GM21515 (cell line): Measurements from ENCODE around the gene CTNNA3.

ENCODE experiments used
- ATAC-seq: cut with Tn5 transposase; IDR thresholded peaks from one replicate; pipeline ENCODE4 v1.9.1; 2021; ENCODE audit not compliant: unreplicated experiment

Gene CTNNA3

GRCh38 chr10:66026321-66026720 is 1669.7 kb downstream of the CTNNA3 start:
- ATAC-seq = no peak

DNA sequence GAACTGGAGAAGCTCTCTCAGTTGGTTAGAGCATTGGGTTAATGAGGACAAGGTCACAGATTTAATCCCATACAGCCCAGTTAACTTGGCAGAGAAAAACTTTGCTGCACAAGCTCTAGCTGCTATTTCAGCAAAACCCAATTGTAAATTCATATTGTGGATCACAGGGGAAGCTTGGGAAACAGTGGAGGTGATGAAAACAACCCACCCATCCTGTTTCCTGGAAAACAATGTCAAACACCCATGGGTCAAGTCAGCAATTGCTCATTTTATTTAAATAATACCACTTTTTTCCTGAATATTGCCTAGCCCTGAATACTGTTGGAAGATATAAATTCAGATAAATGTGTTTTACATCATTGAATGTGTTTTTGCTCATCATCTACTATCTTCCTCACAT is 1670.8 kb downstream of the CTNNA3 start:
- no peak for ATAC-seq

- ATAC-seq = no peak
Measured at GRCh38 chr10:66021423-66021822, 1674.6 kb downstream of the CTNNA3 start.

DNA sequence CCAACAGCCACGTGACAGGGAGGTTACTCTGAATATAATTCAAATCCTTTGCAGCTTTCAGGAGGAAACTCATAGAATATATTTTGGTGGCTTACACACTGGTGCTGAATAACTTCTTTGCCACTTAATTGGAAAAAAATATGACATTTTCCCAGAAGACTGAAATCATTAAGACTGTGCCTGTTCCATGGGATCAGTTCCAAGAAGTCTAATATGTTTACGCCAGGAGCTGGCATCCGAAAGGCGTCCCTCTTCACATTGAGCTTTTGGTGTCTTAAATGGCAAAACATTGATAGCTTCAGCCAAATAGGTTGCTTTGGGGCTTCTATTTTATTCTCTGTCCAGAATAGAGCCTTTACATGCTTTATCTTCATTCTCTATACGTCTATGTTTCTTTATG is 1687.8 kb downstream of the CTNNA3 start:
- ATAC-seq = no peak

DNA sequence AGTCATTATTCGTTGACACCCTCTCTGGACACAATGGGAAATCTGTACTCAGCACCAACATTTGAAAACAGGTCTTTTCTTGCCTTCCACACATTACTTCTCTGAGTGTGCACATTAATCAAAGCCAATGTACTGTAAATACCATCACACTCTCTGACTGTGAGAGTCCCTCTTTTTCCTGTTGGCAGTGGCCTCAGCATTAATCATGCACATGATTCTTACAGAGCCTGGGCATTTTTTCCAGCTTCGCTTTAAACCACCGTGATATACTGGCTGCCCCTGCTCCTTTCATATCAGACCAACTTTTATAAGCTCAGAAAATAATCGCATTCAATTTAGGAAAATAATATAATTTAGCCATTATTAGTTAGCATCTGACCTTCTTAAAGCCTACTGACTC is 1689.6 kb downstream of the CTNNA3 start:
- no peak for ATAC-seq

DNA sequence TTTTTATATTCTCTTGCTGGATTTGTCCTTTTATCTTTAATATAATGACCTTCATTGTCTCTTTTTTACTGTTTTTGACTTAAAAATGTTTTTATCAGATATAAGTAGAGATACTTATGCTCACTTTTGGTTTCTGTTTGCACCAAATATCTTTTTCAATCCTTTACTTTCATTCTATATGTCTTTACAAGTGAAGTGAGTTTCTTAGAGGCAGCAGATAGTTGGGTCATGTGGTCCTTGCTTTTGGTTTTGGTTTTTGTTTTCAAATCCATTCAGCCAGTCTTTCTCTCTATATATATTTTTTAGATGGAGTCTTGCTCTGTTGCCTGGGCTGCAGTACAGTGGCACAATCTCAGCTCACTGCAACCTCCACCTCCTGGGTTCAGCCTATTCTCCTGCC is 1702.5 kb downstream of the CTNNA3 start:
- ATAC-seq = no peak

GRCh38 chr10:65968871-65969270 is 1727.1 kb downstream of the CTNNA3 start:
- no peak for ATAC-seq

DNA sequence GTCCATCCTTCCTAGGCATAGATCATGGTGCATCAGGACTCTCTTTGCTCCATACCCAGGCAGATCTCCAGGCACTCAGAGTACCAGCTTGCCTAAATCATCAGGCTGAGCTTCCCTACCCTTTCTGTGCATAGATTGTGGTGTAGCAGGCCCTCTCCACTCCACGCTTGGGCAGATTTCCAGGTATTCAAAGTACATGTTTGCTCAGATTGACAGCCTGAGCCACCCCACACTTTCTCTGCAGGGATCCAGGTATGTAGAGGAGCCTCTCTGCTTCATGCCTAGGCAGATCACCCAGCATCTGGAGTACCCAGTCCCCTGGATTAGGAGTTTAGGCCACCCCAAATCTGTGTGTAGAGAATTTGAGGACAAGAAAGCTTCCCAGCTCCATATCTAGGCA is 1727.6 kb downstream of the CTNNA3 start:
- no peak for ATAC-seq

DNA sequence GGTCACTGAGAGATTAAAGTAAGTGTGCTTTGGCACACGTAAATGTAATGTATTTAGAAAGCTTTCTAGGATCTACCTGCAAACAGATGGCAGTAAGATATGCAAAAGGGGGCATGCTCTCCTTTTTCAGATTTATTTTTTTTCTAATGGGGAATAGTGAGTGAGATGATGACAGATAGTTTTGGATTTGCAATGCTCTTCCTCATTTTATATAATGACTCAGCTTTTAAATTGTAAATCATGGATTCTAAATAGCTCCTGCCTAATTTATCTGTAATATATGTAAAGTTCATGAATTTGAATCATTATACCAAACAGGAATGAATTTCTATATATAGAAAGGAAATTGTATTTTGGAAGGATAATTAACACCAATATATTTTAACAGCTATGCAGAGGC is 1731.8 kb downstream of the CTNNA3 start:
- ATAC-seq = no peak

DNA sequence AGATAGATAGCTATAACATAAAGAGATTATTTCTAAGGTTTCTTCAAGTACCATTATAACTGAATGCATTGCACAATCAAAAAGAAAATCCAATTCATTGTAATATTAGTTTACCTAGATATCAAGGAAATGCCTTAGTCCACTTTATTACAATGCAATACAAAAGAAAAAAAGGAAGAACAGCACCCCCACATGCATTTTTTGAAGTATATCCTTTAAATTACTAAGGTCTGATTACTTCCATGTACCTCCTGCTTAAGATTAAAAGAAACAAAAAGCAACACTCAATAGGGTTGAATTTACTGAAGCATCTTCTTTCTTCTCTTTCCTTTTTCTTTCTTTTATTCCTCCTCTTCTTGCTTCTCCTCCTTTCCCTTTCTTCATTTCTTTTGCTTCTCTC is 1743.9 kb downstream of the CTNNA3 start:
- no peak for ATAC-seq

- no peak for ATAC-seq
Measured at GRCh38 chr10:65950075-65950474, 1745.9 kb downstream of the CTNNA3 start.

DNA sequence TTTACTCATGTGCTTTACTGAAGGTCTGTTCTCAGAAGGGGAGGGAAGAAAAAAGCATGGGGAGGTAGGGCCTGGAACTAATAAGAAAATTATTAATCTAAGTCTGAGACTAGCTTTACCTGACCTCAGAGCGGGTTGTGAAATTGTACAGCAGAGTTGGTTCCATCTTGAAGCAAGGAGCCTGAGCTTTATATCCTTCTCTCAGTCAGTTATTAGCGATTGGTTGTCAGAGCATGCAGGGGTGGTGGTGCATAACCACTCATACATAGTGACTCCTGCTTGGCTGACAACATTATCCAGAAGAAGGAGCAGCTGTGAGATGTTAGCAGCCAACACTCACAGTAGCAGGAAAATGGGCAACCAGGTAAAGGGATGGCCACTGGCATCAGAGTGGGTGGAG is 1746.5 kb downstream of the CTNNA3 start:
- no peak for ATAC-seq

GRCh38 chr10:65945061-65945460 is 1750.9 kb downstream of the CTNNA3 start:
- no peak for ATAC-seq

DNA sequence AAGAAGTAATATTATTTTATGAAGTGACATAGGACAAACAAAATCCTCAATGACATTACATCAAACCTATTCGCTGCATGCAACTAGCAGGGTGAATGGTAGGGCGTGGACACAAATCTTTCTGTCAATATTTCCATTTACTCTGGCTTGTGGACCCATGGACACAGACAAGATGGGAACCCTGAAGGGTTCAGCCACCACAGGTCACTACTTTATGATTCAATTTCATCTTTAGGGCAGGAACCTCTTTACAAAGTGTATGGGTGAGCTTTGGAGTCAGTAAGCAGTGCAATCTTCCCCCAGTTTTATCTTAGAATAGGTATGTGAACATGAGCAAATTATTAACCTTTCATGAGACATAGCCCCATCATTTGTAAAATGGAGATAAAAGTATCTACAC is 1752.5 kb downstream of the CTNNA3 start:
- no peak for ATAC-seq

- ATAC-seq = no peak
Measured at GRCh38 chr10:65940816-65941662, 1755.0 kb downstream of the CTNNA3 start.

DNA sequence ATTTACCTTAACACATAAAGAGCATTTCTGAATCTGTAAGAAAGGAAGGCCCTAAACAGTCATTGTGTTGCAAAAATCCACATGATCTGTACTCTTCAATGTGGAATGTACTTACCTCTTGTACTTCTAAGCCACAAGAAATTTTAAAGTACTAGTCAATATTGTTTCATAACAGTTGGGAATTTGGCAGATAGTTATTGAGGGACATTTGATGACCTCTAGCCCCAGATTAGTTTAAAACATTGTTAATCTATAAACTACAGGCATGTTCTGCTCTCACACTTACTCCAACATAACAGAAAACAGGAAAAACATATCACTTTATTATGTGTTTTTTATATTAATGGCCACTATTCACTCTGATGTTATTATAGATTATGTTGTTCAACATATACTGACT is 1755.9 kb downstream of the CTNNA3 start:
- ATAC-seq = no peak

- ATAC-seq = no peak
Measured at GRCh38 chr10:65931291-65932070, 1764.5 kb downstream of the CTNNA3 start.

GRCh38 chr10:65911151-65911835 is 1784.7 kb downstream of the CTNNA3 start:
- ATAC-seq = no peak

DNA sequence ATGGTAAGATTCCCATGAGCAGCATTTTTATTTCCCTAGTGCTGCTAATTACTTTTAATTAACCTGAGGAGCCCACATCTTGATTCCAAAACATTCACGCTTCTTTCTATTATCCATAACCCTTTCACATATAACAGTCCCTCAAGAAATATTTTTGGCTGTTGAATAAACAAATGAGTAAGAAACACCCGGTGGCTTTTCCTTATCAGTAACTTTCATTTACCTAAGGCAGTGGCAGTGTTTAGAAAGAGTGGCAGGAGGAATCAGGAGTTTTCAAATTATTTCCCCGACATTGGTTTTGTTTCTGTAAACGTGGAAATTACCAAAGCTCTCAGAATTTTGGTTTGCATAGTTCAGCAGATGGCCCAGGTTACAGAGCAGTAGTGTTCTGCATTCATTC is 1785.8 kb downstream of the CTNNA3 start:
- ATAC-seq = no peak

GRCh38 chr10:65907199-65907712 is 1788.7 kb downstream of the CTNNA3 start:
- ATAC-seq = no peak

DNA sequence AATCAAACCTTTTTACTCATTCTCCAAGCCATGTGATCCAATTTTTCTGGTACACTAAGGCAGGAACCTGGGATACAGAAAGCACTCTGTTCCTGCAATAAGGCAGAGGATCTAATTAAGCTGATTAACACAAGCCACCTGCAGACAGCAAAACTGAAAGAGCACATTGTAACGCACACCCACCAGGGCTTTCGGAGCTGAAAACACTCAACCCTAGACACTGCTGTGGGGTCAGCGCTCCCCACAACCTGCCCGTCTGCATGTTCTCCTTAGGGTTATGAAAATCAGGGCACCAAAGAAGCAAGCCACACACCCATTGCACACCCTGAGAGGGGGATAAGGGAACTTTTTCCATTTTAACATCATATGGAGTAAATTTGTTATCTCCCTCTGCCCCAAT is 1792.4 kb downstream of the CTNNA3 start:
- no peak for ATAC-seq

DNA sequence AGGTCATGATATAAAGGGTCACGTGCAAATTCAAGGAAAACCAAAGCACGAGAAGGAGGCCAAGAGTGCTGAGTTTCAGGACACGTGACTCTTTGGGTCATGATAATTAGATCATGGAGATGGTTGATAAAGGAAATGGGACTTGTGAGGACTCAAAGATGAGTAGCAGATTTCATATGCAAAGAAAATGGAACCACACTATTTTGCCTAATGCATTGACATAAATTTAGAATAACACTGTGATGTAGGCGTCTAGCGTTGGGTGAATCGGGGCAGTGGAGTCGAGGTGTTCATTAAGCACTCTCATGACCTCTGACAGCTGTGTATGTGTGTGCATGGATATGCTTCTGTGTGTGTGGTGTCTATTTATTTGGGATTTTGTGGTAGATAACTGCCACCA is 1795.7 kb downstream of the CTNNA3 start:
- no peak for ATAC-seq
